Adrenal gland (tissue), 5 donors: ENCODE data around the gene PFAS.

Source experiments
- CTCF ChIP-seq, 6 experiments: fragments of 450-650 bp in 4 of 6; fragments of 200-600 bp in 2 of 6; sonication (generic) in 1 of 6; IDR thresholded peaks; 1 replicate in 5 of 6; 2 replicates in 1 of 6; pipeline versions ENCODE4 v1.5.1 to v1.8.0; 2016 to 2021; ENCODE audit warnings: antibody characterized with exemption in 6 of 6, mild to moderate bottlenecking in 2 of 6, moderate library complexity in 1 of 6
- POLR2A ChIP-seq, 2 donors: fragments of 450-650 bp; IDR thresholded peaks; one replicate each; pipeline ENCODE4 v1.6.1; 2017; ENCODE audit warnings: antibody characterized with exemption in 2 of 2, mild to moderate bottlenecking in 2 of 2, moderate library complexity in 1 of 2
- donor health status: DM: no; HTN: no; CAD: no.

- no peak for TF ChIP-seq CTCF (IDR thresholded peaks at IDR 0.05)
- no peak for TF ChIP-seq POLR2A (IDR thresholded peaks at IDR 0.05)
Observed at GRCh38 chr17:8234361-8235270, 14.5 kb upstream of the PFAS start.
